Mesenchymal stem cell (in vitro differentiated cells and primary cell): Measurements from ENCODE around the gene CYB561D1.

Experiments
- DNase-seq: peaks from one replicate; pipeline ENCODE4 v3.0.0-alpha.2; 2013
- H2AFZ ChIP-seq: one replicate; pipeline ENCODE4 v1.6.1; 2013; ENCODE audit warnings: low read depth, mild to moderate bottlenecking, control low read depth, inconsistent platforms, low read length, moderate library complexity
- H2AK5ac ChIP-seq: 2 replicates; pipeline ENCODE4 v1.6.1; 2013; ENCODE audit warnings: low read length, moderate library complexity, mild to moderate bottlenecking, inconsistent platforms; ENCODE audit not compliant: severe bottlenecking
- H2BK120ac ChIP-seq: one replicate; pipeline ENCODE4 v1.6.1; 2013; ENCODE audit warnings: low read depth, mild to moderate bottlenecking, inconsistent platforms, low read length, moderate library complexity
- H2BK12ac ChIP-seq, 2 experiments: one replicate each; pipeline ENCODE4 v1.6.1; 2013; ENCODE audit warnings: inconsistent platforms in 2 of 2, low read length in 2 of 2, mild to moderate bottlenecking in 2 of 2, moderate library complexity in 2 of 2, control low read depth in 1 of 2
- H2BK15ac ChIP-seq: one replicate; pipeline ENCODE4 v1.6.1; 2013; ENCODE audit warnings: mild to moderate bottlenecking, low read depth, inconsistent platforms; ENCODE audit not compliant: poor library complexity, severe bottlenecking
- H2BK5ac ChIP-seq: 2 replicates; pipeline ENCODE4 v1.6.1; 2013; ENCODE audit warnings: low read depth, mild to moderate bottlenecking, low read length, control low read depth, inconsistent platforms; ENCODE audit not compliant: poor library complexity, severe bottlenecking
- H3K14ac ChIP-seq, 2 experiments: one replicate each; pipeline ENCODE4 v1.6.1; 2013; ENCODE audit warnings: inconsistent platforms in 2 of 2, low read length in 2 of 2, control low read depth in 1 of 2, mild to moderate bottlenecking in 1 of 2, moderate library complexity in 1 of 2
- H3K18ac ChIP-seq, 2 experiments: one replicate each; pipeline ENCODE4 v1.6.1; 2013; ENCODE audit warnings: inconsistent platforms in 2 of 2, low read length in 2 of 2, control low read depth in 1 of 2, low read depth in 1 of 2, mild to moderate bottlenecking in 1 of 2
- H3K23ac ChIP-seq, 2 experiments: one replicate each; pipeline ENCODE4 v1.6.1; 2013; ENCODE audit warnings: inconsistent platforms in 2 of 2, low read length in 2 of 2, mild to moderate bottlenecking in 2 of 2, moderate library complexity in 2 of 2, control low read depth in 1 of 2
- H3K27ac ChIP-seq: 2 replicates; pipeline ENCODE4 v1.5.1; 2013; ENCODE audit warnings: mild to moderate bottlenecking, moderate library complexity, low read length, control low read depth, inconsistent platforms; ENCODE audit not compliant: poor library complexity, severe bottlenecking
- H3K27me3 ChIP-seq, 2 experiments: 2 replicates each; pipeline versions ENCODE4 v1.6.1 to v1.7.0; 2013; ENCODE audit warnings: low read length in 2 of 2, mild to moderate bottlenecking in 2 of 2, moderate library complexity in 2 of 2, control low read depth in 1 of 2, inconsistent platforms in 1 of 2; ENCODE audit not compliant: control insufficient read depth in 1 of 2, insufficient read depth in 1 of 2
- H3K36me3 ChIP-seq, 2 experiments: 2 replicates each; pipeline versions ENCODE4 v1.6.1 to v1.7.0; 2013; ENCODE audit warnings: low read length in 2 of 2, control low read depth in 1 of 2, inconsistent platforms in 1 of 2, low read depth in 1 of 2, mild to moderate bottlenecking in 1 of 2; ENCODE audit not compliant: insufficient read depth in 2 of 2, control insufficient read depth in 1 of 2
- H3K4ac ChIP-seq, 2 experiments: one replicate each; pipeline ENCODE4 v1.6.1; 2013; ENCODE audit warnings: inconsistent platforms in 2 of 2, low read length in 2 of 2, mild to moderate bottlenecking in 2 of 2, moderate library complexity in 2 of 2, control low read depth in 1 of 2, low read depth in 1 of 2
- H3K4me1 ChIP-seq: 2 replicates; pipeline ENCODE4 v1.6.1; 2013; ENCODE audit warnings: low read depth, low read length, control low read depth; ENCODE audit not compliant: control insufficient read depth, insufficient read depth
- H3K4me2 ChIP-seq: 2 replicates; pipeline ENCODE4 v1.6.1; 2013; ENCODE audit warnings: low read length, mild to moderate bottlenecking, inconsistent platforms; ENCODE audit not compliant: poor library complexity, severe bottlenecking
- H3K4me3 ChIP-seq, 2 experiments: 2 replicates each; pipeline versions ENCODE4 v1.5.1 to v1.7.0; 2013; ENCODE audit warnings: low read length in 2 of 2, mild to moderate bottlenecking in 2 of 2, control low read depth in 1 of 2, low read depth in 1 of 2; ENCODE audit not compliant: insufficient read depth in 1 of 2
- H3K79me1 ChIP-seq: replicated peaks from 2 replicates; pipeline ENCODE4 v1.6.1; 2013; ENCODE audit warnings: mild to moderate bottlenecking, control low read depth, low read length, inconsistent platforms; ENCODE audit not compliant: poor library complexity, severe bottlenecking
- H3K9ac ChIP-seq: 2 replicates; pipeline ENCODE4 v1.7.0; 2013; ENCODE audit warnings: mild to moderate bottlenecking, low read length, moderate library complexity
- H3K9me3 ChIP-seq: 2 replicates; pipeline ENCODE4 v1.7.0; 2013; ENCODE audit warnings: mild to moderate bottlenecking, low read length; ENCODE audit not compliant: control insufficient read depth
- H4K8ac ChIP-seq: one replicate; pipeline ENCODE4 v1.6.1; 2013; ENCODE audit warnings: inconsistent platforms, mild to moderate bottlenecking, low read length, moderate library complexity
- H4K91ac ChIP-seq: one replicate; pipeline ENCODE4 v1.6.1; 2013; ENCODE audit warnings: mild to moderate bottlenecking, low read length, inconsistent platforms
- WGBS: methylation state at CpG from one replicate; pipeline ENCODE4 v1.1.7; 2013; ENCODE audit warnings: mixed read lengths; 5-methylcytosine and 5-hydroxymethylcytosine counted together

Gene CYB561D1

DNA sequence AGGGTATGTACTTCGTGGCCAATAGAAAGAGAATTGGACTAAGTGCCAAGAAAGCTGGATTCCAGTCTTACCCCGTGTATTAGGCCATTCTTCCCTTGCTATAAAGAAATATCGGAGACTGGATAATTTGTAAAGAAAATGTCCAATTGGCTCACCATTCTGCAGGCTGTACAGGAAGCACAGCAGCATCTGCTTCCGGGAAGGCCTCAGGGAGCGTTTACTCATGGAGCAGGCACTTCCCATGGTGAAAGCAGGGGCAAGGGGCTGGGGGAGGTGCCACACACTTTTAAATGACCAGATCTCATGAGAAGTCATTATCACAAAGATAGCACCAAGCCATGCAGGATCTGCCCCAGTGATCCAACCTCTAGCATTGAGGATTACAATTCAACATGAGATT, 23.4 kb downstream of the CYB561D1 start:
- Histone ChIP-seq H3K4me3 (no peak overlapping the region), H3K36me3 (no peaks in the 10 kb centered on the region), H3K9me3 (no peaks in the 10 kb centered on the region), H3K4me2 (no peak overlapping the region), H3K23ac (no peak overlapping the region), H3K27me3 (peaks cover 11 to 22% of the 10 kb centered on the region in 2 experiments), H2AFZ (no peak overlapping the region), H4K91ac (no peak overlapping the region), H3K4me1 (peaks cover 6% of the 10 kb centered on the region), H3K14ac (no peak overlapping the region), H2BK5ac (no peak overlapping the region), H2AK5ac (no peak overlapping the region), H2BK15ac (no peak overlapping the region), H2BK12ac (no peak overlapping the region), H3K79me1 (no peaks in the 10 kb centered on the region), H3K9ac (no peak overlapping the region), H3K4ac (no peak overlapping the region), H4K8ac (no peak overlapping the region), H3K27ac (no peak overlapping the region), H2BK120ac (no peak overlapping the region), H3K18ac (no peak overlapping the region)
- WGBS = 87% methylated on average over 5 of the region's 5 CpGs
- DNase-seq = no peak

DNA sequence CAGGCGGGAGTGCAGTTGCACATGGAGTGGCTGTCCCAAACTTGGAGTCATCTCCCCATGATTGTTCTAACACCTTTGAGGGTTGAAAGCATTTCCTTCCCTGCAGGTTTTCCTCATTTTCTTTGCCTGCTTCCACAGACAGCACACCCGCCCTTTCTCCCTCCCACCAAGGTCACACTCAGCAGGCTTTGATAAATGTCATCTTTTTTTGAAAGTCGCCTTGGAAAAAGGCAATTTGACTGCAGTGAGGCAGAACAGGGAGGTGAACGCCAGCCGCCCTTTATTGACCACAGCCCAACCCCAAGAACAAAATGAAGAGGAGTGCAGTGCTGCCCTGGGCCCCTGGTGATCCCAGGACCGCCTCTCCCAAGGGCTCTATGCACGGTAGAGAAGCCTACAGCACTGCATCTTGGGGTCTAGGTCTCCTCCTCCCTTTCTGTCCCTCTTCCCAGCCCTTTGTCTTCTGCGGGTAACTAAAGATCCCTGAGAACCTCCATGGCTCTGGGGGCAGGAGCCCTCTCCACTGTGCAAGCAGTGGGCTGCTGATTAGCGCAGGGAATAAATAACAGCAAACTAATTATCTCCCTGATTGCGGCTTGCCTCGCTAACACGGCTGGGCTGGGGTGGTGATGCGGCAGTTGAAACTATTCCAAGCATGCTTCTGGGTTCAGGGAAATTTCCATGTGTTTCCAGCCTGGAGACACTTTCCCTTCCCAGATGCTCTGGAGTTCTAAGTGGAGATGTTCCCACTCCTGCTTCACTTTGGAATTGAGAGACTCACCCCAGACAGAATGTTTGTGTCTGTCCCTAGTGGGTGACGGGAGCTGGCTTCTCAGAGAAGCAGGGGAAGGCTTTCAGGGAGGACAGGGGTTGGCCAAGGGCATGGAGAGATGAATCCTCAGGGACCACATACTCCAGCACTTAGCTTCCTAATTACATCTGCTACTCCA, 27.4 kb downstream of the CYB561D1 start:
- WGBS = 63% methylated on average over 14 of the region's 14 CpGs
- H3K27me3 ChIP-seq = peaks cover 18 to 31% of the 10 kb centered on the region in 2 experiments
- H2BK15ac ChIP-seq = no peak overlapping the region
- H3K9ac ChIP-seq = no peak overlapping the region
- no peak overlapping the region for H2BK5ac ChIP-seq
- no peak overlapping the region for H4K8ac ChIP-seq
- no peak overlapping the region for H4K91ac ChIP-seq
- H2AFZ ChIP-seq = no peak overlapping the region
- H3K4ac ChIP-seq = no peak overlapping the region
- H3K18ac ChIP-seq = no peak overlapping the region
- no peaks in the 10 kb centered on the region for H3K79me1 ChIP-seq
- DNase-seq = peak; percentile 13
- H3K14ac ChIP-seq = peak overlapping the region in 1 of 2 experiments; percentile 28
- H3K36me3 ChIP-seq = no peaks in the 10 kb centered on the region
- H2BK120ac ChIP-seq = no peak overlapping the region
- no peak overlapping the region for H3K27ac ChIP-seq
- peaks cover 6% of the 10 kb centered on the region for H3K4me1 ChIP-seq
- no peak overlapping the region for H3K4me3 ChIP-seq
- H2AK5ac ChIP-seq = no peak overlapping the region
- H3K23ac ChIP-seq = no peak overlapping the region
- no peaks in the 10 kb centered on the region for H3K9me3 ChIP-seq
- H2BK12ac ChIP-seq = no peak overlapping the region
- no peak overlapping the region for H3K4me2 ChIP-seq

DNA sequence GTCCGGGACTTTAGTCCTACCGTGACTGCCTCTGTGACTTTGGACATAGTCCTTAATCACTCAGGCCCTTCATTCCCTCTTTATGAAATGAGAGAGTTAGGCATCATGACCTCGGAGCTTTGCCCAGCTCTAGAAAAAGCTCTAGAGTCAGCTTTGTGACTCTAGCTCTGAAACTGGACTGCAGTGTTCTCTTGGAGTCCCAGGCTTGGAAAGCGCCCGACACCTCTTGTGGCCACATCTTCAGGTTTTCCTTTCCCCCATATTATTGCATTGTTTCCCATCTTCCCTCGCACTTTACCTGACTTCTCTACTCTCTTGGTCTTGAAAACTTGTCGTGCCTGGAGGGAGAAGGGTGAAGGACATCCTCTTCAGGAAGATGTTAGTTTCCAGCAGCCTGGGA, 28.1 kb downstream of the CYB561D1 start:
- H3K4me1 ChIP-seq = peaks cover 4% of the 10 kb centered on the region
- no peak overlapping the region for H3K27ac ChIP-seq
- 96% methylated on average over 6 of the region's 7 CpGs for WGBS

DNA sequence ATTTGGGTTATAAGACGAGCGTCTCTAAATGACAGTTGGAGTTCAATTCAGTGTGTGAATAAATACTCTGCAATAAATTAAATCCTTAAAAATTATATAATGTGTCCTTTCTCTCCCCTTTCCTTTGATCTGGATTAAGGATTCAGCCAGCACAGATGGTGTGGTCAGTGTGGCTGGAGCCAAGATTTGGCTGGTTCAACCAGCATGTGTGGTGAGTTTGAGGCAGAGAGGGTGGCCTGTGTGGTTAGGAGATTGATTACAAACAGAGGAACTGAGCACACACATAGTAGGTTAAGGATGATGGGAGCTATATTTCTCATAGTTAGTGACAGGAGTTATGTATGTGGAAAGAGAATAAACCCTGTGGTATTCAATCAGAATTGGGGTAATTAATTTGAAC, 29.8 kb downstream of the CYB561D1 start:
- peaks cover 33 to 47% of the 10 kb centered on the region in 2 experiments for H3K27me3 ChIP-seq
- no CpG with 5 or more reads among the region's 2 CpGs for WGBS

More for the DNA sequence above, 28.1 kb downstream of the CYB561D1 start:
- Histone ChIP-seq H2BK5ac (no peak overlapping the region), H3K4me3 (no peak overlapping the region), H3K4ac (no peak overlapping the region), H2BK120ac (no peak overlapping the region), H3K14ac (no peak overlapping the region), H2AK5ac (no peak overlapping the region), H3K79me1 (no peaks in the 10 kb centered on the region), H3K23ac (no peak overlapping the region), H2BK12ac (no peak overlapping the region), H3K9ac (no peak overlapping the region), H3K36me3 (no peaks in the 10 kb centered on the region), H2AFZ (no peak overlapping the region), H4K91ac (no peak overlapping the region), H3K9me3 (no peaks in the 10 kb centered on the region), H3K18ac (no peak overlapping the region), H4K8ac (no peak overlapping the region), H3K4me2 (no peak overlapping the region), H2BK15ac (no peak overlapping the region), H3K27me3 (peaks cover 23 to 33% of the 10 kb centered on the region in 2 experiments)
- no peak for DNase-seq

More for the DNA sequence above, 29.8 kb downstream of the CYB561D1 start:
- Histone ChIP-seq H3K4me2 (no peak overlapping the region), H2BK5ac (no peak overlapping the region), H4K8ac (no peak overlapping the region), H3K36me3 (no peaks in the 10 kb centered on the region), H3K4me3 (no peak overlapping the region), H2BK120ac (no peak overlapping the region), H3K23ac (no peak overlapping the region), H3K4me1 (peaks cover 4% of the 10 kb centered on the region), H3K27ac (no peak overlapping the region), H3K79me1 (no peaks in the 10 kb centered on the region), H3K4ac (no peak overlapping the region), H2BK12ac (no peak overlapping the region), H2AK5ac (no peak overlapping the region), H2AFZ (no peak overlapping the region), H3K18ac (no peak overlapping the region), H3K9me3 (no peaks in the 10 kb centered on the region), H3K14ac (peak overlapping the region in 1 of 2 experiments; percentile 56), H3K9ac (no peak overlapping the region), H2BK15ac (no peak overlapping the region), H4K91ac (peak overlapping the region; percentile 45)
- no peak for DNase-seq
